ENCODE measurements around the gene HNRNPA1. TPM values are rescaled to one million over a fixed set of nuclear protein-coding genes. Genes with fewer than 3 reads are reported as not detected.

HNRNPA1 gene
- total RNA-seq, 1 experiment from 2014 or later: 3,193 TPM

- Histone ChIP-seq H2AFZ (ENCODE audit: low read length) (no peak overlapping the region), H3K27ac (ENCODE audit: insufficient read length, low read depth, low read length) (no peak overlapping the region), H3K18ac (ENCODE audit: insufficient read length, low read depth, low read length) (no peak overlapping the region), H2BK120ac (ENCODE audit: low read depth, low read length, poor library complexity, severe bottlenecking) (no peak overlapping the region), H3K9me3 (ENCODE audit: control insufficient read depth, low read depth, low read length) (no peaks in the 10 kb centered on the region), H3K4ac (ENCODE audit: low read depth, low read length) (no peak overlapping the region), H3K56ac (ENCODE audit: insufficient read length, low read depth, low read length) (no peak overlapping the region), H4K91ac (ENCODE audit: insufficient read length, low read depth, low read length) (no peak overlapping the region), H3K4me2 (ENCODE audit: insufficient read depth, insufficient read length, low read length) (no peak overlapping the region), H2BK5ac (ENCODE audit: insufficient read length, low read length) (no peak overlapping the region), H2BK20ac (ENCODE audit: low read depth, low read length, poor library complexity, severe bottlenecking) (no peak overlapping the region), H3K14ac (ENCODE audit: insufficient read depth, low read length) (no peak overlapping the region), H3K23me2 (ENCODE audit: insufficient read length, low read depth, low read length, poor library complexity, severe bottlenecking) (no peaks in the 10 kb centered on the region), H3K79me2 (ENCODE audit: insufficient read depth, low read length) (no peaks in the 10 kb centered on the region), H3K27me3 (ENCODE audit: insufficient read depth, low read length) (no peaks in the 10 kb centered on the region), H3K9ac (ENCODE audit: extremely low read depth, insufficient read length, low read length) (no peak overlapping the region), H2BK15ac (ENCODE audit: low read depth, low read length) (no peak overlapping the region), H3T11ph (ENCODE audit: low read length) (no peak overlapping the region), H3K23ac (ENCODE audit: insufficient read length, low read depth, low read length) (no peak overlapping the region), H4K8ac (replicated peaks; ENCODE audit: insufficient read length, low read depth, low read length) (no peak overlapping the region), H4K5ac (ENCODE audit: insufficient read length, low read depth, low read length) (no peak overlapping the region), H4K20me1 (ENCODE audit: control insufficient read depth, insufficient read depth, insufficient read length) (no peaks in the 10 kb centered on the region), H2BK12ac (ENCODE audit: insufficient read length, low read depth, low read length) (no peak overlapping the region), H2AK5ac (ENCODE audit: insufficient read length, low read length) (no peak overlapping the region), H3K4me1 (ENCODE audit: insufficient read depth, low read length) (no peaks in the 10 kb centered on the region), H3K79me1 (ENCODE audit: insufficient read depth, low read depth, low read length, poor library complexity, severe bottlenecking) (no peaks in the 10 kb centered on the region)
- peaks cover 22 to 28% of the 10 kb centered on the region in 2 experiments for H3K4me1 Mint-ChIP-seq
- H3K36me3 Mint-ChIP-seq (ENCODE audit: insufficient read depth in 1 of 3, low read depth in 3 of 3): peaks cover 0 to 18% (median 0%) of the 10 kb centered on the region in 3 experiments; a peak in 3 of 7 replicates
- peak; percentile 48 for DNase-seq
- peak overlapping the region in 1 of 3 experiments; percentile 90; a peak in 2 of 7 replicates for H3K27ac Mint-ChIP-seq
- H3K4me3 Mint-ChIP-seq: no peak overlapping the region
- no peak for TF ChIP-seq CTCF (conservative IDR thresholded peaks at IDR 0.05)
- no CpG with 5 or more reads among the region's 8 CpGs for WGBS (ENCODE audit: extremely low coverage, insufficient read length, low lambda C conversion rate)
- H3K9me3 Mint-ChIP-seq: no peaks in the 10 kb centered on the region
- peaks cover 3% of the 10 kb centered on the region; the same call in 1 of the 2 replicates for H3K27me3 Mint-ChIP-seq (ENCODE audit: low read depth)
Measured at GRCh38 chr12:54287261-54288157, 7.0 kb downstream of the HNRNPA1 start.

Data from H9 (cell line).